ENCODE measurements around the gene PARP1.
"Not testable (repeated sequence)": the region's sequence is repeated elsewhere in the genome, so short reads cannot be mapped to it uniquely, and the experiment has no call there.

The PARP1 gene

GRCh38 chr1:226340111-226340510, 67.8 kb downstream of the PARP1 start:
- DNase-seq; in situ Hi-C loops (cut with HindIII; ENCODE audit: low pct_ligation_motif_present, low pct_unique_long_range_greater_than_20kb, low sequenced_read_pairs): not testable (repeated sequence)

- in situ Hi-C loops (cut with HindIII; ENCODE audit: low pct_ligation_motif_present, low pct_unique_long_range_greater_than_20kb, low sequenced_read_pairs) = no loop called here
- DNase-seq = no peak
Measured at GRCh38 chr1:226337276-226337875, 70.5 kb downstream of the PARP1 start.

DNA sequence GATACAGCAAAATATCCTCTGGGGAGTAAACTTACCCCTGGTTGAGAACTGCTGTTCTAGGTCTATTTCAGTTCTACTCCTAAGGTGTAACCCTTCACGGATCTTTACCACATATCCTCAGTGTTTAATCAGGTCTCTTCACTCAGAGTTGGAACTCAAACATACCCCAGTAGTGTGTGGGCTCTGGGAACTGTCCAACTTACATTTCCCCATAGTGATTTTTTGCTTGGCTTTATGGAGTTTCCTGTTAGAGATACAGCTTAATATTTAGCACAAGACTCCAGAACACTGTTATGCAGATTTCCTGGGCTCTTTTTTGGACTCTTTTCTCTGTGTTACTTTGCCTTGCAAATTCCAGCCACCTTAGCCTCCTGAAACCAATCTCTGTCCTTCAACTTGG, 72.2 kb downstream of the PARP1 start:
- DNase-seq = no peak
- in situ Hi-C loops (cut with HindIII; ENCODE audit: low pct_ligation_motif_present, low pct_unique_long_range_greater_than_20kb, low sequenced_read_pairs) = no loop called here

DNA sequence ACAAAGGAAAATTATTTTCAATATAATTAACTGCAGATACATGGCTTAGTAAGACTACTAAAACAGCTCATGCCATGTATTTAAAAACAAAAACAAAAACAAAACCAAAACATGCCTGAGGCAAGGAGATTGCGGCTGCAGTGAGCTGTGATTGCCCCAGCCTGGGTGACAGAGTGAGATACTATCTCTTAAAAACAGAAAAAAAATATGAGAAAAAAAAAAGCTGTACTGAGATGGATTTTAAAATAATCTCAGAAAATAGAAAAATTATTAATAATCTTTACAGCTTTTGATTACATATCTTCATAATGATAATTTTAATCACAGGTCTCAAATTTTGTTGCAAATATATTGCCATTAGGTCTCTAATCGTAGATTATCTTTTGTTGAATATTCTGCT, 74.9 kb downstream of the PARP1 start:
- in situ Hi-C loops (cut with HindIII; ENCODE audit: low pct_ligation_motif_present, low pct_unique_long_range_greater_than_20kb, low sequenced_read_pairs) = no loop called here
- no peak for DNase-seq

GRCh38 chr1:226329237-226329636, 78.7 kb downstream of the PARP1 start:
- DNase-seq = no peak
- in situ Hi-C loops (cut with HindIII; ENCODE audit: low pct_ligation_motif_present, low pct_unique_long_range_greater_than_20kb, low sequenced_read_pairs) = no loop called here

GRCh38 chr1:226327761-226328162, 80.1 kb downstream of the PARP1 start:
- in situ Hi-C loops (cut with HindIII; ENCODE audit: low pct_ligation_motif_present, low pct_unique_long_range_greater_than_20kb, low sequenced_read_pairs) = no loop called here
- no peak for DNase-seq

- in situ Hi-C loops (cut with HindIII; ENCODE audit: low pct_ligation_motif_present, low pct_unique_long_range_greater_than_20kb, low sequenced_read_pairs) = no loop called here
Measured at GRCh38 chr1:226325178-226325577, 82.7 kb downstream of the PARP1 start.

GRCh38 chr1:226324479-226324878, 83.4 kb downstream of the PARP1 start:
- in situ Hi-C loops (cut with HindIII; ENCODE audit: low pct_ligation_motif_present, low pct_unique_long_range_greater_than_20kb, low sequenced_read_pairs) = no loop called here
- no peak for DNase-seq

More at GRCh38 chr1:226325178-226325577, 82.7 kb downstream of the PARP1 start:
- DNase-seq = no peak

GRCh38 chr1:226322986-226323385, 84.9 kb downstream of the PARP1 start:
- in situ Hi-C loops (cut with HindIII; ENCODE audit: low pct_ligation_motif_present, low pct_unique_long_range_greater_than_20kb, low sequenced_read_pairs) = no loop called here
- no peak for DNase-seq

DNA sequence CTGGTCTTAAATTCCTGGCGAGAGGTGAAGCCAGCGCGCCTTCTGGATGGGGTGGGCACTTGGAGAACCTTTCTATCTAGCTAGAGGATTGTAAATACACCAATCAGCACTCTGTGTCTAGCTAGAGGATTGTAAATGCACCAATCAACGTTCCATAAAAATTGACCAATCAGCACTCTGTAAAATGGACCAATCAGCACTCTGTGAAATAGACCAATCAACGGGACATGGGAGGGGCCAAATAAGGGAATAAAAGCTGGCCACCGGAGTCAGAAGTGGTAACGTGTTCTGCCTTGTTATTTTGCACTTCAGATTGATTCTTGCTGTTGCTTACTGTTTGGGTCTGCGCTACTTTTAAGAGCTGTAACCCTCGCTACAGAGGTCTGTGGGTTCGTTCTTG, 87.0 kb downstream of the PARP1 start:
- in situ Hi-C loops (cut with HindIII; ENCODE audit: low pct_ligation_motif_present, low pct_unique_long_range_greater_than_20kb, low sequenced_read_pairs) = no loop called here
- DNase-seq = no peak

DNA sequence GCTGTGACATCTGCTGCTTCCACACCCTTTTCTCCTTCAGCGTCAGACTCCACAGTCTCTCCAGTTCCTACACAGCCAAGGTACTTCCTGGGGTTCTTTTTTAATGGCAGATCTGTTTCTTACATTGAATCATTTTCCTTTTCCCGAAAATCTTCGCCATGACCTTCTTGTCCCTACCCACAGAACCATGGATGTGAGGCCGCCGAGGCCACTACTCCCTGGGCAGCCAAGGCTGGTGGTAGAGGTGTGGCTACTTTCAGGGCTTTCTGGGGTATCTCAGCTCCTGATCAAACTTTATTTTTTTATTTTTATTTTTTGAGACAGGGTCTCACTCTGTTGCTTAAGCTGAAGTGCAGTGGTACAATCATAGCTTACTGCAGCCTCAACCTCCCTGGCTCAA, 89.4 kb downstream of the PARP1 start:
- in situ Hi-C loops (cut with HindIII; ENCODE audit: low pct_ligation_motif_present, low pct_unique_long_range_greater_than_20kb, low sequenced_read_pairs) = no loop called here
- DNase-seq = no peak

- in situ Hi-C loops (cut with HindIII; ENCODE audit: low pct_ligation_motif_present, low pct_unique_long_range_greater_than_20kb, low sequenced_read_pairs) = no loop called here
Measured at GRCh38 chr1:226314055-226314454, 93.8 kb downstream of the PARP1 start.

DNA sequence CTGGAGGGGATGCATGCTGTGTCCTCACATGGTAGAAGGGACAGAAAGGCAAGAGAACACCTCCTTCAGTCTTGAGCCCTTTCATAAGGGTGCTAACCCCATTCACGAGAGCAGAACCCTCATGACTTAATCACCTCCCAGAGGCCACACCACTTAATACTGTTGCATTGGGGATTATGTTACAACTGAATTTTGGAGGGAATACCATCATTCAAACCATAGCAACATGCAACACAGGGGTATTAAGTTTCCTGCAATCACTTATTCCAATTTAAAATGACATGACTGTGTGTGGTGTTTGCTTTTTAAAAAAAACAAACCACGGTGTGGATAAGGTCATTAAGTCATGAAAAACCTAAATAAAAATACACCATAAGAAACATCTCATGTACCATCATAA, 95.8 kb downstream of the PARP1 start:
- DNase-seq = no peak
- in situ Hi-C loops (cut with HindIII; ENCODE audit: low pct_ligation_motif_present, low pct_unique_long_range_greater_than_20kb, low sequenced_read_pairs) = no loop called here

More at GRCh38 chr1:226314055-226314454, 93.8 kb downstream of the PARP1 start:
- no peak for DNase-seq

DNA sequence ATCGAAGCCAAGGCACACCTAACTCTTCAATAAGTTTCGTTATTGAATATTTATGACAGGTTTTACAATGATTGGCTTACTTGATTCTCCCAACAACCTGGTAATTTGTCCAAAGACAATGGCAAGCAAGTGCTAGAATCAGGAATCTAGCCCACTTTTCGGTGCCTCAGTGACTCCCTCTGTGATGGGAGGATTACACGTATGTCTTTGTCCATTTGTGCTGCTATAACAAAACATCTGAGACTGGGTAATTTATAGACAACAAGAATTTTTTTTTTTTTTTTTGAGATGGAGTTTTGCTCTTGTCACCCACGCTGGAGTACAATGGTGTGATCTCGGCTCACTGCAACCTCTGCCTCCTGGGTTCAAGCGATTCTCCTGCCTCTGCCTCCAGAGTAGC, 96.5 kb downstream of the PARP1 start:
- DNase-seq = no peak
- in situ Hi-C loops (cut with HindIII; ENCODE audit: low pct_ligation_motif_present, low pct_unique_long_range_greater_than_20kb, low sequenced_read_pairs) = no loop called here
